Small intestine (tissue), 7 donors: ENCODE results near the gene PPP1R15B. TPM values are rescaled to one million over a fixed set of nuclear protein-coding genes. Genes with fewer than 3 reads are reported as not detected.

Experiments
- DNase-seq, 2 donors: peaks; one replicate each; pipeline versions ENCODE4 v3.0.0 to v3.0.0-alpha.2; 2013
- FAIRE-seq: peaks from 2 replicates; lab custom pipeline; 2012; peaks lifted over from hg19 to GRCh38; lab: Jason Lieb, UNC
- H3K27ac ChIP-seq, 3 donors: one replicate each; pipeline ENCODE4 v1.5.1; 2013; ENCODE audit warnings: low read length in 2 of 3, mild to moderate bottlenecking in 2 of 3, control low read depth in 1 of 3, inconsistent platforms in 1 of 3, low read depth in 1 of 3, moderate library complexity in 1 of 3
- H3K27me3 ChIP-seq, 3 donors: one replicate each; pipeline ENCODE4 v1.6.1; 2013; ENCODE audit warnings: low read length in 3 of 3, inconsistent platforms in 1 of 3; ENCODE audit not compliant: control insufficient read depth in 3 of 3, insufficient read depth in 3 of 3
- H3K36me3 ChIP-seq, 3 donors: one replicate each; pipeline ENCODE4 v1.6.1; 2013; ENCODE audit warnings: low read length in 3 of 3, inconsistent platforms in 1 of 3, low read depth in 1 of 3, mild to moderate bottlenecking in 1 of 3, moderate library complexity in 1 of 3; ENCODE audit not compliant: control insufficient read depth in 3 of 3, insufficient read depth in 2 of 3
- H3K4me1 ChIP-seq, 3 donors: one replicate each; pipeline ENCODE4 v1.6.1; 2013; ENCODE audit warnings: low read length in 2 of 3, inconsistent platforms in 1 of 3, low read depth in 1 of 3, mild to moderate bottlenecking in 1 of 3, moderate library complexity in 1 of 3; ENCODE audit not compliant: control insufficient read depth in 3 of 3, insufficient read depth in 2 of 3
- H3K4me3 ChIP-seq, 3 donors: one replicate each; pipeline ENCODE4 v1.5.1; 2013; ENCODE audit warnings: low read length in 3 of 3, control low read depth in 1 of 3, inconsistent platforms in 1 of 3, low read depth in 1 of 3, mild to moderate bottlenecking in 1 of 3, moderate library complexity in 1 of 3
- H3K9me3 ChIP-seq, 2 donors: one replicate each; pipeline ENCODE4 v1.6.1; 2013; ENCODE audit warnings: low read depth in 1 of 2, low read length in 1 of 2; ENCODE audit not compliant: control insufficient read depth in 2 of 2, insufficient read depth in 1 of 2
- WGBS, 3 donors: extraction: QIAGEN DNeasy Blood & Tissue Kit; methylation state at CpG; one replicate each; pipeline ENCODE4 v1.1.7; 2013; 5-methylcytosine and 5-hydroxymethylcytosine counted together
- polyA plus RNA-seq, 4 donors: library from polyadenylated mRNA; stranded (reverse) in 3 of 4; unstranded in 1 of 4; fragments of 200-250 nt in 3 of 4; fragments of 120-200 nt in 1 of 4; gene quantifications; one replicate each; pipeline versions ENCODE4 v1.2.1 to v1.2.3, GENCODE V29; 2013
- donor health status: healthy with polysubstance abuse.
- donor health status: control.
- donor health status: control.
- donor health status: Bipolar disorder and iron deficiency.
- donor health status: healthy.

The PPP1R15B gene
- polyA plus RNA-seq, 4 donors = 9.4 to 48.1 (median 17.7) TPM

DNA sequence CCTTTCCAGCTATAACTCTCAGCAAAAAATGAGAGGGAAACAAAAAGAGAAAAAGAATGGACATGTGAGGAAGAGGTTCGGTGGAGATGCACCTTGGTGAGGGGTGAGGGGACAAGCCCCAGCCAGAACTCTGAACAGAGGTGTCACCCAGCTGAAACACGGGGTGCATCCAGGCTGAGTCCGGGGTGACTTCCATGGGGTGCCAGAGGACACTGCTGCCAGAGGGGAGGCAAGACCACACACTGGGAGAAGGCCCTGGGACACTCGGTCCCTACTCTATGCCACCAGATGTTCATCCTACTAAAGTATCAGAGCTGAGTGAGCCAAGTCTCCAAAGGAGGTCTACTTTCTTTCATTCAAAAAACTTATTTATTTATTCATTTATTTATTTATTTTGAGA is 36.1 kb upstream of the PPP1R15B start:
- DNase-seq (no peak), FAIRE-seq (no peak)
- Histone ChIP-seq H3K4me1 (peaks cover 5 to 54% (median 14%) of the 10 kb centered on the region in 3 donors), H3K4me3 (no peak overlapping the region), H3K36me3 (peaks cover 2 to 91% (median 19%) of the 10 kb centered on the region in 3 donors), H3K9me3 (no peaks in the 10 kb centered on the region), H3K27me3 (no peaks in the 10 kb centered on the region), H3K27ac (peak overlapping the region; percentile 32 to 98 (median 82))
- WGBS, 3 donors = 60 to 71% (median 70%) methylated on average over 4 of the region's 4 CpGs

DNA sequence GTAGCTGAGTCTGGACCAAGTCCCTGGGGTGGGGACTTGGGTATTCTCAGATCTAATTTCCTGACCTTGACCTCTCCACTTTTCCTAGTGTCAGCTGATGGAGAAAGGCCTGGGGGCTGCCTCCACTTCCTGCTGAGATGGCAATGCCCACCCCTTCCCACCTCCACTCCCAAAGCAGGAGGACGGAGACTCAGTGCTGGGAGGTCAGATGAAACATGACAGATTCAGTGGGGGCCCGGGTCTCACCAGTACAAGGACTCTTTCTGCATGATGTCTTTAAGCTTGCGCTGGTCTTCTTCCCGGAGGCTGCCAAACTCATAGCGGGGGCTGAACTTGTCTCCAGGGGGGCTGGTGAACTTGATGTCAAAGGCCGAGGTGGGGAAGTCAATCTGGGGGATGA is 35.6 kb upstream of the PPP1R15B start:
- DNase-seq = no peak
- Histone ChIP-seq H3K27me3 (no peaks in the 10 kb centered on the region), H3K4me1 (peaks cover 4 to 49% (median 14%) of the 10 kb centered on the region in 3 donors), H3K4me3 (no peak overlapping the region), H3K36me3 (peaks cover 2 to 91% (median 21%) of the 10 kb centered on the region in 3 donors), H3K27ac (peak overlapping the region in 1 of 3 donors; percentile 50), H3K9me3 (no peaks in the 10 kb centered on the region)
- WGBS, 3 donors = 88 to 92% (median 90%) methylated on average over 6 of the region's 6 CpGs
- no peak for FAIRE-seq

DNA sequence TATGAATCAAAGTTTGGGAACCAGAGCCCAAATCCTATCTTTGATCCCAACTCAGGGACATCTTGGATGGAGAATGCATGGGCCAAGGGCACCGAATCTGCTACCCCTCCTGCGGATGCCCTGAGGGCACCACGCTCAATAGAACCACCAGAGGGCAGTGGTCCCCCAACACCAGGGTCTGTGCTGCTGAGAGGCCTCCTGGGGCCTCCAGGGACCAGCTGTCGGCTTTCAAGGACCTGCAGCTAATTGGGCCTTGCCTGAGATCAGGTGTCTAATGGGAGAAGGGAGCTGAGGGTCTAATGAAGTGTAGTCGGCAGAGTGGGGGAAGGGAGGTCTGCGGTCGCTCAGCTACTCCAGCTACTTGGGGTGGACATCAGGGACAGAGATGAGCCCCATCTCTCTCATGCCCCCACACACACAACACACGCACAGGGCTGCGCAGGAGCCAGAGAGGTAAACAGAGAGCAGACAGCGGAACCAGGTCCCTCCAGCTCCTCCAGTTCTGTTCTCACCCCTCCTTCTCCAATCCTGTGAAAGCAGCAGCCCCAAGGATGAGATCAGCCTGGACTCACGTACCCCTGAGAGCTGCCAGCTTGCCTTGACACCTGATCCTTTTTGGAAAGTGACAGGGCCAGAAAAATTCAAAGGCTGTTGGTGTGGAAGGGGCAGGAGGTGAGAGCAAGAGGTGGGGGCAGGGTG is 34.9 kb upstream of the PPP1R15B start:
- no peak overlapping the region for H3K4me3 ChIP-seq
- H3K36me3 ChIP-seq = peaks cover 2 to 91% (median 23%) of the 10 kb centered on the region in 3 donors
- no peaks in the 10 kb centered on the region for H3K27me3 ChIP-seq
- WGBS, 3 donors = 38 to 44% (median 42%) methylated on average over 10 to 11 of the region's 11 CpGs
- DNase-seq (peak; percentile 76 to 86), FAIRE-seq (no peak)
- H3K4me1 ChIP-seq = peaks cover 4 to 42% (median 11%) of the 10 kb centered on the region in 3 donors
- H3K27ac ChIP-seq = peak overlapping the region in 1 of 3 donors; percentile 50
- H3K9me3 ChIP-seq = no peaks in the 10 kb centered on the region

DNA sequence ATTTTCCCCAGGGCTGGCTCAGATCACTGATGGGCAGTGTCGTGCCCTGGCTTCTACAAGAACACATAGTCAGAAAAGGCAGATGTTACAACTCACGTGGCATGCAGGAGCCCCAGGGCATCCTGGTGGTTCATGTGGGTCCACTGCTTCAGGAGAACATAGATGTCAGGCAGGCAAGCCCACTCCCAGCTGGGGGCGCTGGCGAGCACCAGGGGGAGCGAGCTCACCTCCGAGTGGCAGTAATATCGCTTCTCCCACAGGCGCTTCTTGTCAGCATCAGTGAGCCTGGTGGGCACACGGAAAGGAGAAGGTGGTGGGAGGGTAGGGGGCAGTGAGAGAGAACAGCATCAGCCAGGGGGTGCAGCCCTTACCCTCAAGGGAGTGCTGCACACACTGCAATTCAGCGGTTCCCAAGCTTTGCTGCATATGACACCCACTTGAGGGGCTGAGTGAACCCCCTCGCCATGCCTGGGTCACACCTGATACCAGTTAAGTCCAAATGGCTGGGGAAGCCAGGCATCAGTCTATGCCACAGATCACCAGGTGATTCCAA is 34.3 kb upstream of the PPP1R15B start:
- 55 to 62% (median 56%) methylated on average over 11 of the region's 11 CpGs for WGBS, 3 donors
- H3K4me1 ChIP-seq = peaks cover 4 to 36% (median 7%) of the 10 kb centered on the region in 3 donors
- peaks cover 2 to 91% (median 29%) of the 10 kb centered on the region in 3 donors for H3K36me3 ChIP-seq
- FAIRE-seq = no peak
- peak; percentile 35 to 58 for DNase-seq
- no peak overlapping the region for H3K4me3 ChIP-seq
- no peak overlapping the region for H3K27ac ChIP-seq
- H3K27me3 ChIP-seq = no peaks in the 10 kb centered on the region
- no peaks in the 10 kb centered on the region for H3K9me3 ChIP-seq

DNA sequence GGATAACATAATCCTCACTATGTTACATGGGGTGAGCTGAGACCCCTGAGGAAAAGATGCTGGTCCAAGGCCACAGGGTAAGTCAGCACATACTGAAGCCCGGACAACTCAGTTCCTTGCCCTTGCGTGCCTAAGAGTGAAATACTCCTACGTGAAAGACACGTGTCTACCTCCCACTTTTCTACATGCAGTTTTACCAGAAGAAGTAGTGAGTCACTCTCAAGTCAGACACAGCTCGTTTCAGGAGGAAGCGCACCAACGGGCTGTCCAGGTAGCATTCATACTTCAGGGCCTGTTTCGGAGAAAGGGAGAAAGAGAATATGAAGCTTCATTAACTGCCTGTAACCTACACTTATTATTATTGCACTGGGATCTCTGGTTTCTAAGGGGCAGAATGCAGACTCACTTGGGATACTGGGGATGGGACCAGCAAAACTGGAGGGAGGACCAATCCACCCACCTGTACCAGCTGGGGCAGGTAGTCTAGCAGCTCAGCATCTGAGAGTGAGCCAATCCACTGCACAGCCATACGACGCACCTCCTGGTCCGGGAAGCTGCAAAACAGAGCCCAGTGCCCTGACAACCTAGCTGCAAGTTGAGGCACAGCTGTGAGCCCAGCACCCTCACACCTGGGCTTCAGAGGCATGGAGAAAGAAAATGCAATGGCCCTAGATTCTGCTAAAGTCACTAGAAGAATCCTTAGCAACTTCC is 32.4 kb upstream of the PPP1R15B start:
- WGBS, 3 donors = 73 to 81% (median 74%) methylated on average over 11 of the region's 11 CpGs
- Histone ChIP-seq H3K4me3 (no peak overlapping the region), H3K9me3 (no peaks in the 10 kb centered on the region), H3K4me1 (peaks cover 0 to 18% (median 0%) of the 10 kb centered on the region in 3 donors), H3K27me3 (no peaks in the 10 kb centered on the region), H3K36me3 (peaks cover 5 to 85% (median 29%) of the 10 kb centered on the region in 3 donors), H3K27ac (no peak overlapping the region)
- DNase-seq (no peak), FAIRE-seq (no peak)

DNA sequence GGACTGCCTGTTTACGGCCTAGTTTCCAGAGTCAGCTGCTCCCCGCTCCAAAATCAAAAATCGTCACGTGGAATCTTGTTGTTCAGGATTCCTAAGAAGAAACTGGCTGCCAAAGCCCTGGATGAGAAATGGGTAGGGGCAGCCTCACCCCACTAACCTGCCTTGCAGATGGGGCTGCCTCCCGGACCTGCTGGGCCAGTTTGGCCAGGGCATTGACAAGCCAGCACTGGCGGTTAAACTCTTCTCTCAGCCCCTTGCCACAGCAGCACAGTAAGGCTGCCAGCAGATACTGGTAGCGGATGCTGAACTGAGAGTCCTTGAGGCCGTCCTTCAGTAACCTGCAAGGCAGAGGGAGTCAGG is 31.6 kb upstream of the PPP1R15B start:
- H3K36me3 ChIP-seq = peaks cover 10 to 84% (median 34%) of the 10 kb centered on the region in 3 donors
- FAIRE-seq = no peak
- no peak overlapping the region for H3K4me3 ChIP-seq
- 78 to 90% (median 86%) methylated on average over 8 of the region's 8 CpGs for WGBS, 3 donors
- H3K27me3 ChIP-seq = no peaks in the 10 kb centered on the region
- H3K4me1 ChIP-seq = peaks cover 0 to 13% (median 0%) of the 10 kb centered on the region in 3 donors
- DNase-seq = no peak
- no peak overlapping the region for H3K27ac ChIP-seq
- no peaks in the 10 kb centered on the region for H3K9me3 ChIP-seq

DNA sequence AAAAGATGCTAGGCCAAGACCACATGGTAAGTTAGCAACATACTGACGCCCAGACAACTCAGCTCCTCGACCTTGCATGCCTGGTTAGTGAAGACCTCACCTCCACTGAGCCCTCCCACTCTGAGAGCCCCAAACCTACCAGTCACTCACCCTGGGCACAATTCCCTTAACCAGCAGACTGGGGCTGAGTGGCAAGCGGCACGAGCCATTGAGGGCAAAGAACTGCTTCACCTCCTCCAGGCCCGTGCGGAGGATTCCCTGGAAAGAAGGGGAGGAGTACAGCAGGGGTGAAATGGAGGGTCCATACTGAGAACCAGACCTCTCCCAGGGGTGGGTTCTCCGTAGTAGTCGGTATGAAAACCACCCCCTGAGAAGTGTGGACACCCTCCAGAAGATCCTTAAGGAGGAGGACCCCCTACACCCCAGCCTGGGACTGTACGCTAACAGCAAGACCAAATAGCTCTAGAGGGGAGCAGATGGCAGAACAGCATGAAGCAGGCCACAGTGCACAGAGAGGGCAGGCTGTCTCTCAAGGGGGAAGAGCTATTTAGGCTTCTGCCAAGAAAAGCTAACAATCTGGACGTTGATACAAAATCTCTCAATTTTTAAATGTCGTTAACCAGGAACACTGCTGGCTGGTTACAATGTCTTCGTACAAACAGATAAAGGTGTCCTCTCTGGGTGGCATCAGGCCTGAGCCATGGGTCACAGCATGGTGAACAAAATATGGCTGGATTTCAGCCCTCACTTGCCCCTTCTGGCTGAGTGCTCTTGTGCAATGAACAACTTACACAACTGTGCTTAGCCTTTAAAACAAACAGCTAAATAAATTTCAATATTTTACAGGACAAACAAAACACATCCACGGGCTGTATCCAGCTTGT is 31.0 kb upstream of the PPP1R15B start:
- FAIRE-seq = no peak
- Histone ChIP-seq H3K9me3 (no peaks in the 10 kb centered on the region), H3K4me3 (no peak overlapping the region), H3K27ac (peak overlapping the region in 1 of 3 donors; percentile 13), H3K27me3 (no peaks in the 10 kb centered on the region), H3K36me3 (peaks cover 10 to 83% (median 40%) of the 10 kb centered on the region in 3 donors), H3K4me1 (peaks cover 0 to 11% (median 0%) of the 10 kb centered on the region in 3 donors)
- DNase-seq = no peak
- 90 to 92% (median 91%) methylated on average over 13 of the region's 13 CpGs for WGBS, 3 donors
